ENCODE data around the gene SERP2. TPM values are rescaled to one million over a fixed set of nuclear protein-coding genes. Genes with fewer than 3 reads are reported as not detected.

SERP2 gene
- total RNA-seq, 1 experiment from 2014 or later = not detected

DNA sequence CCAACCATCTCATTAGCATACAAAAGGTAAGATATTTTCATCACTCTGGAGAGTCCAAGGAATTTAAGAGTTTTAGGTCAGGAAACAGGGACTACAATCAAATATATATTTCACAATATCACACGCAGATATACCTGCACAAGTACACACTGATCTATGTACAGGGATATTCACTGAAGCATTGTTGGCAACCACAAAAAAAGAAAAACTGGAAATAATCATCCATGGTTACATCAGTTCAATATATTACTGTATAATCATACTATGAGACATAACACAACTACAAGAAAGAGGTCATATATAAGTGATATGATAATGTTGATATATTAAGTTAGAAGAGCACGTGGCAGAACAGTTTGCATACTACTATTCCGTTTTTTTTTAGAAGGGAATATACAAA is 2.2 kb upstream of the SERP2 start:
- no peak overlapping the region for H3K4me2 ChIP-seq (ENCODE audit: low read length)
- H3K9ac ChIP-seq (ENCODE audit: low read length) = no peak overlapping the region
- BruUV-seq (replicated peaks) = no TSS peak
- no peak for TF ChIP-seq REST (IDR thresholded peaks at IDR 0.05; ENCODE audit: low read depth)
- no peak for TF ChIP-seq POLR2A (IDR thresholded peaks at IDR 0.05; ENCODE audit: borderline replicate concordance, extremely low read depth, insufficient read depth, insufficient read length)
- no peak for TF ChIP-seq CBX3 (IDR thresholded peaks at IDR 0.05; ENCODE audit: low read depth)
- no peak for TF ChIP-seq ZBTB33 (IDR thresholded peaks at IDR 0.05; ENCODE audit: extremely low read depth, insufficient replicate concordance, low read length)
- TF ChIP-seq ZNF274 (IDR thresholded peaks at IDR 0.05; ENCODE audit: low read depth, low read length) = no peak
- no peak for TF ChIP-seq TCF7L2 (IDR thresholded peaks at IDR 0.05; ENCODE audit: borderline replicate concordance, extremely low read depth, insufficient read depth, insufficient read length)
- TF ChIP-seq FOSL1 (IDR thresholded peaks at IDR 0.05; ENCODE audit: low read depth) = no peak
- no peak for TF ChIP-seq ZFX (IDR thresholded peaks at IDR 0.05)
- TF ChIP-seq, protein P1, sequence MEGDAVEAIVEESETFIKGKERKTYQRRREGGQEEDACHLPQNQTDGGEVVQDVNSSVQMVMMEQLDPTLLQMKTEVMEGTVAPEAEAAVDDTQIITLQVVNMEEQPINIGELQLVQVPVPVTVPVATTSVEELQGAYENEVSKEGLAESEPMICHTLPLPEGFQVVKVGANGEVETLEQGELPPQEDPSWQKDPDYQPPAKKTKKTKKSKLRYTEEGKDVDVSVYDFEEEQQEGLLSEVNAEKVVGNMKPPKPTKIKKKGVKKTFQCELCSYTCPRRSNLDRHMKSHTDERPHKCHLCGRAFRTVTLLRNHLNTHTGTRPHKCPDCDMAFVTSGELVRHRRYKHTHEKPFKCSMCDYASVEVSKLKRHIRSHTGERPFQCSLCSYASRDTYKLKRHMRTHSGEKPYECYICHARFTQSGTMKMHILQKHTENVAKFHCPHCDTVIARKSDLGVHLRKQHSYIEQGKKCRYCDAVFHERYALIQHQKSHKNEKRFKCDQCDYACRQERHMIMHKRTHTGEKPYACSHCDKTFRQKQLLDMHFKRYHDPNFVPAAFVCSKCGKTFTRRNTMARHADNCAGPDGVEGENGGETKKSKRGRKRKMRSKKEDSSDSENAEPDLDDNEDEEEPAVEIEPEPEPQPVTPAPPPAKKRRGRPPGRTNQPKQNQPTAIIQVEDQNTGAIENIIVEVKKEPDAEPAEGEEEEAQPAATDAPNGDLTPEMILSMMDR (IDR thresholded peaks at IDR 0.05 in 2 of 3, conservative IDR thresholded peaks at IDR 0.05 in 1 of 3; ENCODE audit: borderline replicate concordance in 1 of 3, insufficient read depth in 1 of 3, low read depth in 2 of 3, low read length in 2 of 3) = no peak
- no peak for TF ChIP-seq SIN3A (IDR thresholded peaks at IDR 0.05; ENCODE audit: low read depth)
- ChIA-PET RAD21 (ENCODE audit: low non-redundant PET in 1 of 2, low total read pairs in 2 of 2, uncharacterized antibody in 2 of 2, unreplicated experiment in 2 of 2) (no interaction called here), POLR2A (no interaction called here), CTCF (no interaction called here)
- DNase-seq (ENCODE audit: low read depth, low spot score) (no peak), ATAC-seq (no peak)
- no peaks in the 10 kb centered on the region for H3K79me2 ChIP-seq (ENCODE audit: insufficient read depth, low read length)
- peaks cover 0 to 16% of the 10 kb centered on the region in 2 experiments; a peak in 2 of 4 replicates for H3K4me1 ChIP-seq (ENCODE audit: control insufficient read depth in 1 of 2, insufficient read depth in 2 of 2, low read length in 2 of 2)
- H3K9me2 ChIP-seq (ENCODE audit: insufficient read depth) = no peaks in the 10 kb centered on the region
- no peaks in the 10 kb centered on the region for H3K36me3 ChIP-seq (ENCODE audit: control insufficient read depth in 1 of 2, insufficient read depth in 2 of 2, low read length in 2 of 2)
- no peaks in the 10 kb centered on the region for H3K27me3 ChIP-seq (ENCODE audit: insufficient read depth, low read length)
- no peak overlapping the region for H2AFZ ChIP-seq (ENCODE audit: low read depth, low read length, poor library complexity, severe bottlenecking)
- H3K9me3 ChIP-seq (ENCODE audit: control insufficient read depth in 1 of 2, insufficient read depth in 1 of 2, low read depth in 1 of 2, low read length in 2 of 2) = no peaks in the 10 kb centered on the region
- H3K4me3 ChIP-seq (replicated peaks in 1 of 2; ENCODE audit: low read depth in 1 of 2, low read length in 2 of 2) = no peak overlapping the region
- no peaks in the 10 kb centered on the region for H4K20me1 ChIP-seq (ENCODE audit: insufficient read depth)
- intact Hi-C loops (cut with micrococcal nuclease) = no loop called here
- no peak overlapping the region for H3K27ac ChIP-seq (ENCODE audit: low read depth, low read length)

Measured in HCT116 (cell line).